Left colon (tissue), 2 donors: ENCODE results near the gene PACS2. TPM values are rescaled to one million over a fixed set of nuclear protein-coding genes. Genes with fewer than 3 reads are reported as not detected.
A peak's percentile ranks its signal among the peaks of the same experiment; 100 is the strongest.

Experiments
- ATAC-seq: fragments of 200-7000 bp; cut with Tn5 transposase; one replicate; pipeline ENCODE4 v1.9.1; 2020; ENCODE audit warnings: mild to moderate bottlenecking, moderate library complexity
- DNase-seq, 2 donors: peaks; one replicate each; pipeline ENCODE4 v3.0.0-alpha.2; 2020
- intact Hi-C, 2 donors: fragments of 100-400 bp; cut with DNase I in 1 of 2; cut with micrococcal nuclease in 1 of 2; formaldehyde crosslinking; loops; one replicate each; pipeline versions ENCODE4 v1.11.2 to v1.14.0; 2022; cut with DNase I, micrococcal nuclease
- total RNA-seq, 2 donors: library from RNA; stranded (reverse); fragmentation: NEBNext Ultra II Directional; extraction: Animal tissue kit (Norgen Biotek cat#: 25700); gene quantifications; one replicate each; pipeline ENCODE4 v1.2.1, GENCODE V29; 2021
- donor health status: DM: no; HTN: no; CAD: no.
- donor health status: DM: yes; HTN: yes; CAD: no.

The PACS2 gene
- total RNA-seq, 2 donors from 2014 or later, result 54.8 to 67.5 TPM

- no peak for ATAC-seq
- no peak for DNase-seq
- intact Hi-C loops, result no loop called here
Measured at GRCh38 chr14:105337966-105338741, 23.6 kb downstream of the PACS2 start.

DNA sequence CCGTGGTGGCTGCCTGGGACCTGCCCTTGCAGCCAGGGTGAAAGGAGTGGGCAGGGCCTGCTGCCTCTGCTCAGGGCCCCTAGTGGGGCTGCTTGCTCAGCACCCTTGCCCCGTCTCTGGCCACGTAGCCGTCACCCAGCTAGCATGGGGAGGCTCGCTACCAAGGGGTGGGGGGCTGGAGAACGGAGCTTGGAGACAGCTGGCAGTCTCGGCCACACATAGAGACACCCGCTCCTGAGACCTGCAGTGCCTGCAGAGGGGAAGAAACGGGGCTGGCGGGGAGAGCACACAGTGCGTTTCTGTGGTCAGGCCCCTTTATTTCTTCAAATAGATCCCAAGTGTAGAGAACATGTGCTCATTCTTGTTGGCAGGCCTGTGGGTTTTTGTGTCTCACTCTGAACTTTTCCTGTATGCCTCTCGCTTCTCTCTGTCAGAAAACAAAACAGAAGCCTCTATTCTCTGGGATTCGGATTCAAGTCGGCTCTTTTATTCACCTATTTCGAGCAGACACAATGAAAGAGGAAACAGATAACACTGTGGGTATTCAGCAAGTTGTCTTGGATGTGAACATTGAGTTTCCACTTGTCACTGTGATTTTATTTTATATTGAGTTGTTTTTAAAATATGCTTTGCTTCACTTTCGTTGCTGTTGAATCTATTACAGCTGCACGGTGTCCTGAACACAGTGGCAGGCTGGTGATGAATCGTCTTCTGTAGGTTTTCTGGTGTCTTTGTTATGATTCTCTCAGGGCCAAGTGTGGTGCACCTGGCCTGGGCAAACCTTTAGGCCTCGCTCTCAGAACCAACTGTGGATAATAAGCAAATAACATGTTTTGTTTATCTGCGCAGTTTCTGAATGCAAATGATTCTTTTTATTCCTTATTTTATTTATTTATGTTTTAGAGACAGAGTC is 26.5 kb downstream of the PACS2 start:
- no peak for DNase-seq

DNA sequence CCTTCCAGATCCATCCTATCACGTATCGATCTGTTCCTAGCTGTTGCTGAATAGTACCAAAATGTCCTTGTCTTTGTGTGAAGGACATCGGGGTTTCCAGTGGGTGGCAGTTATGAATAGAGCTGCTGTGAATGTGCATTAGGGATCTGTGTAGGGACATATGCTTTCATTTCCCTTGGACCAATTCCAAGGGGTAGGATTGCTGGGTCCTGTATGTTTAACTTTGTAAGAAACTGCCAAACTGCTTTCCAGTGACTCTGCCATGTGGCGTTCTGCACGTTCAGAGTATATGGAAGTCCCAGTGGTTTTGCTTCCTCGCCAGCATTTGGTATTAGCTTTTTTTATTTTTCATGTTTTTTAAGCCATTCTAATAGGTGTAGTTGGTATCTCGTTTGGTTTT is 28.6 kb downstream of the PACS2 start:
- ATAC-seq (no peak), DNase-seq (no peak)
- intact Hi-C loops, result no loop called here

More for the DNA sequence above, 26.5 kb downstream of the PACS2 start:
- intact Hi-C loops, result no loop called here
- ATAC-seq, result no peak

- ATAC-seq (no peak), DNase-seq (no peak)
- intact Hi-C loops, result loop anchor here in 1 of 2 donors (5.0 kb wide), 1 partner anchor 144 kb away; no protein-coding TSS in a partner anchor
Measured at GRCh38 chr14:105346200-105346533, 31.6 kb downstream of the PACS2 start.

DNA sequence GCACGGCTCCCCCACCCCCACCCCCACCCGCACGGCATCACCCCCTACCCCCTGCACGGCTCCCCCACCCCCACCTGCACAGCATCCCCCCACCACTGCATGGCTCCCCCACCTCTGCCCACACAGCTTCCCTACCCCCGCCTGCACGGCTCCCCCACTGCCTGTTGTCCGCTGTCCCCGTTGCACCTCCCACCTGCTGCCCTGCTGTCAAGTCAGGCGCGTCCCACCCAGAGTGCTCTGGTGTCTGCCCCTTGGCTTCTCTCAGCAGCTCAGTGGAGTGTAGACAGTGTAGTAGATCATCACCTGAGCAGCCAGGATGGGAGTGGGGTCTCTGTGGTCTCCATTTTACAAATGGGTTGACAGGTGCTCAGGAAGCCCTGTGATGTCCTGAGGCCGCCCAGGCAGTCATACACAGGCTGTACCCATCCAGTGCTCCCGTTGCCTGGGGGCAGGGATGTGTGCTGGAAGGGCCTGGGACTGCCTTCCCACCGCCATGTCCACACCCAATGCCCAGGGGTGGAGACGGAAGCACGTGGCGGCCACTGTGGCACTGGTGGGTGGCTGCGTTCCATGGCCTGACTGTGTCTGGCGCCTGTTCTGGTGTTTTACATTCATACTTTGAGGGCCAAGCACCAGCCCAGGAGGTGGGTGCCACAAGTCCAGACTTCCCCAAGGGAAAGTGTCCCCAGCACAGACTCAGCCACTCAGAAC is 32.5 kb downstream of the PACS2 start:
- intact Hi-C loops, result loop anchor here in 1 of 2 donors (5.0 kb wide), 1 partner anchor 145 kb away; no protein-coding TSS in a partner anchor
- no peak for ATAC-seq
- DNase-seq, result no peak

DNA sequence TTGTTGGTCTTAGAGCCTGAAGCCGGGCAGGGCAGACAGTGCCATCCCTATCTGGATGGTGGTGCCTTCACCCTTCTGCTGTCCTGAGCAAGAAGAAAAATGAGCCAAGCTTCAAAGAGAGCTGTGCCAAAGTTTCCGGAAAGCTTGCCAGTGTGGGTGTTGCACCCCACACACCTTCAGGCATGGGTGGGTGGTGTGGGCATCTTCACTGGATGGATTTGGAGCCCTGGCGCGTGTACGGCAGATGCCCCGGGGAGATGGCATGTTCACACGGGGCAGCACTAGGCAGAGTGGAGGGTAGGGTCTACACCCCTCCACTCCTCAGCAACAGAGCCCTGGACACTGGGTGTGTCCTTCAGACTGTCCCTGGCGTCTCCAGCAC is 33.0 kb downstream of the PACS2 start:
- DNase-seq (no peak), ATAC-seq (no peak)
- intact Hi-C loops, result loop anchor here in 1 of 2 donors (5.0 kb wide), 1 partner anchor 145 kb away; no protein-coding TSS in a partner anchor

DNA sequence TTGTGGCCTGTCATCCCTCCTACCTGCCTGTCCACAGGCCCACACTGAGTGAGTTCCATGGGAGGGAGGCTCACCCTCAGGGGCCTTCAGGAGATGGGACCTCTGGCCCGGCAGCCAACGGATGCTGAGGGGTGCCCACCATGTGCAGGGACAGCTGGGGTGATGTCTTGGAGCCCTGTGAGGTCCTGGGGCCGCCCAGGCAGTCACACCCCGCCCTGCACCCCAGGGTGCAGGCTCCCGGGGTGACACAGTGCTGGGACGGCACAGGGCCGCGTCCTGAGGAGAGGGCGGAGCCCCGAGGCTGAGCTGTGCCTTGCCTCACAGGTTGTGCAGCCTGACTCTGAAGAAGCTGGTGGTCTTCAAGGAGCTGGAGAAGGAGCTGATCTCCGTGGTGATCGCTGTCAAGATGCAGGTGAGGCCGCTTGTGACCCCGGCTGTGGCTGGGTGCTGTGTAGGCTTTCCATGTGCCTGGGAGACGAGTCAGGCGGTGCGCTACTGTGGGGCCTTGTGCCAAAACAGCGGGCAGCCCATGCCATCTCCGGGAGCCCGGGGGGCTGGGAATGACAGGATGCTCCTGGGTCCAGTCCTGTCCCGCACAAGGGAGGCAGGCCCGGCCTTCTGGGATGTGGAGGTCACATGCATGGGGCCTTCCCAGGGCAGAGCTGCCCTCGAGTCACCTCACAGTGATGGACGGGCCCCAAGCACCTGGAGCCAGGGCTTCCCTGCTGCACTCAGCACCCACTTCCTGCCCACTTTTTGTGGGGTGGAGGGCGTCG is 33.8 kb downstream of the PACS2 start:
- intact Hi-C loops, result loop anchor here in 1 of 2 donors (5.0 kb wide), 1 partner anchor 146 kb away; no protein-coding TSS in a partner anchor
- DNase-seq, result no peak
- ATAC-seq, result no peak

DNA sequence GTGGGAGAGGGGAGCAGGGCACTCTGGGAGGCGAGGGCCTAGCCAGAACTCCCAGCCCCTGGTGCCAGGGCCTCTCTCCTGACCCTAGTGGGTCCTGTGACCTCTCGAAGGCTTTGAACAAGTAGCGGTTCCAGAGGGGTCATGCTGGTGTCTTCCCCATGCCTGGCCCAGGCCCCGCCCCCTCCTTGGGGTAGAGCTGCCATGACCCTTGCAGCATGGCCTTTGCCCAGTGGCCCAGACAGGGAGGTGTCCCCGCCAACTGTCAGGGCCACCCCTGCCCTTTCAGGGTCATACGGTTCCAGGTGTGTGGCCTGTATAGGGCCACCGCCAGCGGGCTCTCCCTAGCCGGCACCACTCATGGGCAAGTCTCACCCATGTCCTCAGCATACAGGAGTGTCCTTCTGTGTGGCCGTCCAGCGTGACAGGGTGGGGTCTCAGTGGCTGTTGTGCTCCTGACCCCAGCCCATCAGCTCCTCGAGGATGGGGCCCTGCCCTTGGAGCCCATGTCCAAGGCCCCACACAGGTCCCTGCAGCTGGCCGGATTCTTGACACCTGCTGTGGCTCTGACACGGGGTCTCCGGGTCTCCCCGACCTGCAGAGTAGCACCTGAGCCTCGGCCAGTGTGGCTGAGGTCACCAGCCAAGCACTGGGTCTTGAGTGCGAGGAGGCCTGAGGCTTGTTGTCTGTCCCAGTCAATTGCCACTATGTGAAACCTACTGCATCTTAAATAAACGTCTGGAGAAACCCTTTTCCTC is 34.6 kb downstream of the PACS2 start:
- intact Hi-C loops, result loop anchor here in 1 of 2 donors (5.0 kb wide), 1 partner anchor 147 kb away; no protein-coding TSS in a partner anchor
- ATAC-seq (no peak), DNase-seq (no peak)

GRCh38 chr14:105349992-105350391 is 35.4 kb downstream of the PACS2 start:
- intact Hi-C loops, result loop anchor here in 1 of 2 donors (5.0 kb wide), 1 partner anchor 148 kb away; no protein-coding TSS in a partner anchor
- ATAC-seq (no peak), DNase-seq (no peak)

- ATAC-seq (no peak), DNase-seq (no peak)
- intact Hi-C loops, result no loop called here
Measured at GRCh38 chr14:105350450-105351244, 36.1 kb downstream of the PACS2 start.

GRCh38 chr14:105351410-105351809 is 36.9 kb downstream of the PACS2 start:
- intact Hi-C loops, result no loop called here
- ATAC-seq, result no peak
- DNase-seq, result no peak

GRCh38 chr14:105351920-105352851 is 37.6 kb downstream of the PACS2 start:
- ATAC-seq (peak; percentile 96), DNase-seq (peak; percentile 76 to 87)
- intact Hi-C loops, result no loop called here

- DNase-seq (no peak), ATAC-seq (no peak)
- intact Hi-C loops, result no loop called here
Measured at GRCh38 chr14:105353136-105353535, 38.6 kb downstream of the PACS2 start.

DNA sequence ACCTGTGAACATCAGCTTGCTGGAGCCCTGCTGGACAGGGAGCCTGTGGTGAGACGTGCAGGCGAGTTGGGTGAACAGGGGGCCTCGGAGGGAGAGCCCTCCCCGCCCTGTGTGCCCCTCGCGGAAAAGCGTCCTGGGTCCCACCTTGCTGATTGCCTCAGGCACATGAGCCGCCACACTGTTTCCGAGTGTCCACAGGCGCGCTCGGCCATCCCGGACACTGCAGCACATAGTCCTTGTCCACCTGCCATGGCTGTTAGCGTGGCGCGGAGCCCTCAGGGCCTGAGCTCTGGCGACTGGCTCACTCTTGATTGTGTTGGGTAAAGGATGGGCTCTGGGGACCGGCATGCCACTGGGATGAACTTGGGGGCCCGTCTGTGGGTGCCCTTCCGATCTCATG is 40.0 kb downstream of the PACS2 start:
- ATAC-seq, result no peak
- no peak for DNase-seq
- intact Hi-C loops, result no loop called here

- ATAC-seq (no peak), DNase-seq (no peak)
- intact Hi-C loops, result no loop called here
Measured at GRCh38 chr14:105355049-105355575, 40.6 kb downstream of the PACS2 start.
